ENCODE measurements around the gene STAB2.

GRCh38 chr12:103805655-103806360 lies 218.7 kb downstream of the STAB2 start:
- TF ChIP-seq CTCF (IDR thresholded peaks at IDR 0.05) (no peak), POLR2A (IDR thresholded peaks at IDR 0.05) (no peak)

Measured in heart left ventricle (tissue), 13 donors.